Fibroblast of mammary gland (primary cell): ENCODE results near the gene ABCG4.
"Not testable (repeated sequence)": the region's sequence is repeated elsewhere in the genome, so short reads cannot be mapped to it uniquely, and the experiment has no call there.

Source experiments
- DNase-seq: peaks from one replicate; pipeline ENCODE4 v3.0.0-alpha.2; 2010; ENCODE audit warnings: low read depth
- H3K4me3 ChIP-seq: 2 replicates; pipeline ENCODE4 v1.5.1; 2011; ENCODE audit warnings: low read depth, mild to moderate bottlenecking, low read length, moderate library complexity; ENCODE audit not compliant: control insufficient read depth
- CTCF ChIP-seq: conservative IDR thresholded peaks from 2 replicates; pipeline ENCODE4 v1.5.1; 2011; ENCODE audit warnings: low read depth, low read length, inconsistent platforms; ENCODE audit not compliant: control insufficient read depth, insufficient read depth

The ABCG4 gene

GRCh38 chr11:119198925-119199324 is 50.1 kb downstream of the ABCG4 start:
- DNase-seq = no peak
- TF ChIP-seq CTCF = no peak
- H3K4me3 ChIP-seq = no peak overlapping the region

GRCh38 chr11:119201236-119201635 is 52.4 kb downstream of the ABCG4 start:
- H3K4me3 ChIP-seq, DNase-seq: not testable (repeated sequence)

- H3K4me3 ChIP-seq = no peak overlapping the region
- no peak for DNase-seq
- TF ChIP-seq CTCF = no peak
Measured at GRCh38 chr11:119202554-119202953, 53.7 kb downstream of the ABCG4 start.

- no peak for DNase-seq
Measured at GRCh38 chr11:119204066-119204465, 55.2 kb downstream of the ABCG4 start.

GRCh38 chr11:119205080-119205479 is 56.2 kb downstream of the ABCG4 start:
- H3K4me3 ChIP-seq = peak overlapping the region; percentile 94
- no peak for TF ChIP-seq CTCF
- no peak for DNase-seq

More at GRCh38 chr11:119204066-119204465, 55.2 kb downstream of the ABCG4 start:
- no peak for TF ChIP-seq CTCF
- H3K4me3 ChIP-seq = no peak overlapping the region

GRCh38 chr11:119205574-119206510 is 57.0 kb downstream of the ABCG4 start, which contains the start of gene CBL:
CBL (plus strand) TSS chr11:119206339; CDS start chr11:119206418, 79 bp downstream.
- TF ChIP-seq CTCF = peak; percentile 70
- H3K4me3 ChIP-seq = peak within 1 kb of the TSS; percentile 94
- DNase-seq = peak; percentile 84
